IMR-90 (cell line): ENCODE data around the gene RIC3.

Experiments
- BHLHE40 ChIP-seq: fragments of 150-350 bp; IDR thresholded peaks from 2 replicates; pipeline ENCODE4 v1.6.1; 2016; ENCODE audit warnings: mild to moderate bottlenecking, low read depth, low read length
- FOS ChIP-seq: fragments of 150-350 bp; IDR thresholded peaks from 2 replicates; pipeline ENCODE4 v1.6.1; 2016; ENCODE audit warnings: low read depth, low read length
- MAZ ChIP-seq: IDR thresholded peaks from 2 replicates; pipeline ENCODE4 v1.6.1; 2012; ENCODE audit warnings: low read depth, mild to moderate bottlenecking, low read length, improper control_type of control experiment, moderate library complexity, borderline replicate concordance
- POLR2A ChIP-seq: IDR thresholded peaks from 2 replicates; pipeline ENCODE4 v1.6.1; 2012; ENCODE audit warnings: mild to moderate bottlenecking, low read depth, low read length
- RCOR1 ChIP-seq: IDR thresholded peaks from 2 replicates; pipeline ENCODE4 v1.6.1; 2012; ENCODE audit warnings: mild to moderate bottlenecking, low read length, improper control_type of control experiment; ENCODE audit not compliant: insufficient replicate concordance
- RFX5 ChIP-seq: IDR thresholded peaks from 2 replicates; pipeline ENCODE4 v1.8.0; 2012; ENCODE audit warnings: low read depth, mild to moderate bottlenecking, low read length, moderate library complexity
- SMC3 ChIP-seq: fragments of 150-350 bp; IDR thresholded peaks from 2 replicates; pipeline ENCODE4 v1.6.1; 2016; ENCODE audit warnings: low read depth, mild to moderate bottlenecking, antibody characterized with exemption, low read length, moderate library complexity
- TF ChIP-seq, protein P1 (sequence below): conservative IDR thresholded peaks from 2 replicates; pipeline ENCODE4 v1.5.1; 2012; ENCODE audit warnings: mild to moderate bottlenecking, low read depth, low read length, improper control_type of control experiment

DNA sequence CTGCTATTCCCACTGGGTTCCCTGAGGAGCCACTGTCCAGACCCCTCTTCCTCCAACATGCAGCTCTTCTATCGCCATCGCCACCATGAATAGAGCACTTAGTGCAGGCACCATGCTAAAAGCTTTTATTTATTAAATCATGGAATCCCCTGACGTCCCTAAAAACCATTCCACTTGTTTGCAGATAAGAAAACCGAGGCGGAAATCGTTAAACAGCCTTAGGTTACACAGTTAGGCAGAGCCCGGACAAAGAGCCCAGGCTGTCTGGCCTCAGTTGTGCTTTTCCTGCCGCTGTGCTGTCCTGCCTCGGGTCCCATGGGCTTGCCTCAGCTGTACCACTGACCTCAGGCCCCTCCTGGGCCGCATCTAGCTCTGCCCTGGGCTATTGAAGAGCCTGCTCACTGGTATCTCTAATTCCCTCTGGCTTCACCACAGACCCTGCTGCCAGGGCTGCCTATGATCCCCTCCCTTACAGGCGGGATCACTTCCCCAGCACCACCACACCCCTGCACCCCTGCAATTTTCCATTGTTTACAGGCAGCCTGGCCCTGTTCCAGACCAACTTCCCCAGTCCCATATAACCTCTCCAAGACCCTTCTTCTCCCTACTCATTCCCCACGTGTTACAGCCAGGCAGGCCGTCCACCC is 100.8 kb downstream of the RIC3 start:
- no peak for TF ChIP-seq RFX5
- no peak for TF ChIP-seq POLR2A
- TF ChIP-seq, protein P1, sequence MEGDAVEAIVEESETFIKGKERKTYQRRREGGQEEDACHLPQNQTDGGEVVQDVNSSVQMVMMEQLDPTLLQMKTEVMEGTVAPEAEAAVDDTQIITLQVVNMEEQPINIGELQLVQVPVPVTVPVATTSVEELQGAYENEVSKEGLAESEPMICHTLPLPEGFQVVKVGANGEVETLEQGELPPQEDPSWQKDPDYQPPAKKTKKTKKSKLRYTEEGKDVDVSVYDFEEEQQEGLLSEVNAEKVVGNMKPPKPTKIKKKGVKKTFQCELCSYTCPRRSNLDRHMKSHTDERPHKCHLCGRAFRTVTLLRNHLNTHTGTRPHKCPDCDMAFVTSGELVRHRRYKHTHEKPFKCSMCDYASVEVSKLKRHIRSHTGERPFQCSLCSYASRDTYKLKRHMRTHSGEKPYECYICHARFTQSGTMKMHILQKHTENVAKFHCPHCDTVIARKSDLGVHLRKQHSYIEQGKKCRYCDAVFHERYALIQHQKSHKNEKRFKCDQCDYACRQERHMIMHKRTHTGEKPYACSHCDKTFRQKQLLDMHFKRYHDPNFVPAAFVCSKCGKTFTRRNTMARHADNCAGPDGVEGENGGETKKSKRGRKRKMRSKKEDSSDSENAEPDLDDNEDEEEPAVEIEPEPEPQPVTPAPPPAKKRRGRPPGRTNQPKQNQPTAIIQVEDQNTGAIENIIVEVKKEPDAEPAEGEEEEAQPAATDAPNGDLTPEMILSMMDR: no peak
- no peak for TF ChIP-seq RCOR1
- no peak for TF ChIP-seq SMC3
- no peak for TF ChIP-seq MAZ
- TF ChIP-seq FOS: no peak
- TF ChIP-seq BHLHE40: no peak
